ENCODE results near the gene BID. TPM values are rescaled to one million over a fixed set of nuclear protein-coding genes. Genes with fewer than 3 reads are reported as not detected.
A peak's percentile ranks its signal among the peaks of the same experiment; 100 is the strongest.

BID gene
- total and polyA plus RNA-seq, 5 donors from 2014 or later, result 17.6 to 84.0 (median 64.3) TPM

DNA sequence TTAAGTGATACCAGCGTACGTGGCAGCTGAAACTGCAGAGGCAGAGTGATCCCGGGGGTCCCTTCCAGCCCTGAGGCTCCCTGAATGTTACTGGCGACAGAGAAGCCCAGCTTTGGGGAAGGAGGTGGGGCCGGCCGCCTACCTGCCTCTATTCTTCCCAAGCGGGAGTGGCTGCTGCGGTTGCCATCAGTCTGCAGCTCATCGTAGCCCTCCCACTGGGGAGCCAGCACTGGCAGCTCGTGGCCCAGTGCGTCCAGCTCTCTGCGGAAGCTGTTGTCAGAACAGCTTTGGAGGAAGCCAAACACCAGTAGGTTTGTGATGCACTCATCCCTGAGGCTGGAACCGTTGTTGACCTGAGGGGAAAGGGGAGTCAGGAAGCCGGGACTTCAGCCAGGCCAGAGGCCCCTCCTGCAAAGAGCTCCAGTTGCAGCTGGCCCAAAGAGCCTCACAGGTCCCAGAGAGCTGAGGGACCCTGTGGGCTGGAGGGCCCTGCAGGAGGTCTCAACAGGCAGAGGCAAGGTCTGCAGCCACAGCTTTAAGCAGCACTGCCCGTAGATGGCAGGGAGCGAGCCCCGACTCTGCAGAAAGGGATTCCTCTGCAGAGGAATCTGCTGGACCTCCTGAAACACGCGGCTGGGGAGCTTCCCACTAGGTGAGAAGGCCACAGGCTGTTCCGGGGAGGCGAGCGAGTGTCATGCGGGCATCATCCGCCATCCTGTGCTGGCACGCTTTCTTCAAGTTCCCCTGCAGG lies 30.4 kb downstream of the BID start:
- Mint-ChIP-seq H3K27me3 (no peaks in the 10 kb centered on the region), H3K4me1 (peaks cover 0 to 4% (median 4%) of the 10 kb centered on the region in 4 donors), H3K4me3 (no peak overlapping the region), H3K27ac (no peak overlapping the region), H3K36me3 (peaks cover 4% of the 10 kb centered on the region), H3K9me3 (peaks cover 0 to 1% (median 0%) of the 10 kb centered on the region in 7 donors)
- Histone ChIP-seq H3K9me3 (ENCODE audit: control insufficient read depth in 2 of 2, low read length in 2 of 2) (no peaks in the 10 kb centered on the region), H3K27ac (ENCODE audit: insufficient read depth, low read length, poor library complexity, severe bottlenecking) (no peak overlapping the region), H3K36me3 (ENCODE audit: control insufficient read depth, insufficient read depth, low read length) (peaks cover 15% of the 10 kb centered on the region), H3K27me3 (ENCODE audit: control insufficient read depth, insufficient read depth, low read length) (no peaks in the 10 kb centered on the region), H3K4me1 (ENCODE audit: control insufficient read depth, insufficient read depth, low read length, poor library complexity, severe bottlenecking) (no peaks in the 10 kb centered on the region), H3K4me3 (ENCODE audit: low read depth, low read length) (no peak overlapping the region)
- no peak for DNase-seq
- no peak for ATAC-seq (ENCODE audit: low read depth in 2 of 2)

GRCh38 chr22:17742527-17742902 lies 31.8 kb downstream of the BID start:
- Histone ChIP-seq H3K36me3 (ENCODE audit: control insufficient read depth, insufficient read depth, low read length) (peaks cover 28% of the 10 kb centered on the region), H3K4me3 (ENCODE audit: low read depth, low read length) (no peak overlapping the region), H3K27me3 (ENCODE audit: control insufficient read depth, insufficient read depth, low read length) (no peaks in the 10 kb centered on the region), H3K4me1 (ENCODE audit: control insufficient read depth, insufficient read depth, low read length, poor library complexity, severe bottlenecking) (no peaks in the 10 kb centered on the region), H3K9me3 (ENCODE audit: control insufficient read depth in 2 of 2, low read length in 2 of 2) (no peaks in the 10 kb centered on the region), H3K27ac (ENCODE audit: insufficient read depth, low read length, poor library complexity, severe bottlenecking) (peak overlapping the region; percentile 5)
- Mint-ChIP-seq H3K36me3 (peaks cover 8% of the 10 kb centered on the region), H3K27ac (no peak overlapping the region), H3K27me3 (no peaks in the 10 kb centered on the region), H3K4me1 (peaks cover 0 to 4% (median 4%) of the 10 kb centered on the region in 4 donors), H3K9me3 (peaks cover 0 to under 1% (median 0%) of the 10 kb centered on the region in 7 donors), H3K4me3 (no peak overlapping the region)
- peak; percentile 54 to 72 for ATAC-seq (ENCODE audit: low read depth in 2 of 2)
- DNase-seq, result peak; percentile 44 to 66 (median 49)

DNA sequence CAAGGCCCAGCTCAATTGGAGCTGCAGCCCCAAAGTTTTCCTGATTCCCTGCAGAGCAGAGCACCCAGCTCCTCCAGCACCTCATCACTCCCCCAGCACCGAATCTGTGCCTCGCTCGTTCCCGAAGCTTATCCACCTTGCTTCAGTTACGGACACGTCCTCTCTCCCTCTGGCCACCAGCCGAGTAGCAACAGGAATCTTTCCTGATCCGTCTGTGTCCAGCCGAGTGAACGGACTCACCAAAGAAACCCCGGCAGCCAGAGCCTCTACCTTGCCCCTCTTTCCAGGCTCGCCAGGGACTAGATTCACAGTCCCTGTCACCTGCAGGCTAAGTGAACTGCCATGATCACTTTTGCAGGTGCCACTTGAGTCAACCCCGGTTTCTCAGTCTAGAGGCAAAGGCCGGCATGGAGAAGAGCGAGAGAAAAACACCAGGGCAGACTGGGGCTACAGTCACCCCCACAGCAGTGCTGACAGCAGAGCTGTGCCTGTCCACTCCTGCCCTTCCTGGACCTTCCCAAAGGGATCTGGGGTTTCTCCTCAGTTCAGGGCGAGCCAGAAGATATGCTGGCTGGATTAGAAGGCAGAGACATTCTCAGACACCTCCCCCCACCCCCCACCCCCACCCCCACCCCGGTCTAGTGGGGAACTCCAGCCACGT lies 32.3 kb downstream of the BID start:
- H3K36me3 Mint-ChIP-seq, result peaks cover 8% of the 10 kb centered on the region
- peak overlapping the region in 1 of 3 donors; percentile 49 for H3K27ac Mint-ChIP-seq
- Histone ChIP-seq H3K4me3 (ENCODE audit: low read depth, low read length) (no peak overlapping the region), H3K27me3 (ENCODE audit: control insufficient read depth, insufficient read depth, low read length) (no peaks in the 10 kb centered on the region), H3K9me3 (ENCODE audit: control insufficient read depth in 2 of 2, low read length in 2 of 2) (no peaks in the 10 kb centered on the region), H3K4me1 (ENCODE audit: control insufficient read depth, insufficient read depth, low read length, poor library complexity, severe bottlenecking) (no peaks in the 10 kb centered on the region), H3K36me3 (ENCODE audit: control insufficient read depth, insufficient read depth, low read length) (peaks cover 32% of the 10 kb centered on the region), H3K27ac (ENCODE audit: insufficient read depth, low read length, poor library complexity, severe bottlenecking) (no peak overlapping the region)
- no peak for ATAC-seq (ENCODE audit: low read depth in 2 of 2)
- H3K4me1 Mint-ChIP-seq, result peaks cover 0 to 4% (median 4%) of the 10 kb centered on the region in 4 donors
- peak overlapping the region in 1 of 4 donors; percentile 51 for H3K4me3 Mint-ChIP-seq
- H3K9me3 Mint-ChIP-seq, result no peaks in the 10 kb centered on the region
- DNase-seq, result no peak
- no peaks in the 10 kb centered on the region for H3K27me3 Mint-ChIP-seq

DNA sequence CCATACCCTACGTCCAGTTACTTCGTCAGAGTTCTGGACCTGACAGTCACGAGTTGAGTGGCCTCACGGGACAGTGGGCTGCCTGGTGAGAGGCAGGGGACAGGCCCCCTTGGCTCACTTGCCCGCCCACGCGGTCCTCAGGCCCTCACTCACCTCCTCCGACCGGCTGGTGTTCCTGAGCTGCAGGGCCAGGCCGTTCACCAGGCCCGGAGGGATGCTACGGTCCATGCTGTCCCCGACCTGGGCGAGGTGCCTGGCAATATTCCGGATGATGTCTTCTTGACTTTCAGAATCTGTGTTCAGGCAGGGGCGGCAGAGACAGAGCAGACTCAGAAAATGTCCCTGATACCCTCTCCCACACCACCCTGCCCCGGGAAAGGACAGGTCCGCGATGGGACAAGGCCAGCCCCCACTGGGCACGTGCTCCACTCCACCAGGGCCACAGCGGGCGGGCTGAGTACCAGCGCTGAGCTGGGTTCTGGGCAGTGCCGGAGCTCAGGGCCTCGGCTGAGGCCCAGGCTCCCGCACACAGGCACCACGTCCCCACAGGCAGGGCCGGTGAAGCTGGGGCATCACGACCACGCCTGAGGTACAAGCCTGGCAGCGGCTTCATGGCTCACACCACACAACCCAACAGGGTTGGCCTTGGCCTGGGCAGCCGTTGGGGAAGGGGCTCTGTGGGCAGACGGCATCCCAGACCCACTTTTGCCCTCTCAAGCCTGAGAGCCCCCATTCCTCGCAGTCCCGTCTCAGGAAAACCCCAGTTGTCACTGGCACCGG lies 34.9 kb downstream of the BID start:
- Mint-ChIP-seq H3K27ac (no peak overlapping the region), H3K4me3 (no peak overlapping the region), H3K9me3 (no peaks in the 10 kb centered on the region), H3K36me3 (peaks cover 11% of the 10 kb centered on the region), H3K27me3 (no peaks in the 10 kb centered on the region), H3K4me1 (peaks cover 0 to 6% (median 2%) of the 10 kb centered on the region in 4 donors)
- peaks cover 49% of the 10 kb centered on the region for H3K36me3 ChIP-seq (ENCODE audit: control insufficient read depth, insufficient read depth, low read length)
- H3K9me3 ChIP-seq (ENCODE audit: control insufficient read depth in 2 of 2, low read length in 2 of 2), result no peaks in the 10 kb centered on the region
- H3K27me3 ChIP-seq (ENCODE audit: control insufficient read depth, insufficient read depth, low read length), result no peaks in the 10 kb centered on the region
- no peak overlapping the region for H3K4me3 ChIP-seq (ENCODE audit: low read depth, low read length)
- H3K4me1 ChIP-seq (ENCODE audit: control insufficient read depth, insufficient read depth, low read length, poor library complexity, severe bottlenecking), result peaks cover under 1% of the 10 kb centered on the region
- DNase-seq, result no peak
- ATAC-seq (ENCODE audit: low read depth in 2 of 2), result no peak
- H3K27ac ChIP-seq (ENCODE audit: insufficient read depth, low read length, poor library complexity, severe bottlenecking), result no peak overlapping the region

GRCh38 chr22:17738386-17739128 lies 35.7 kb downstream of the BID start:
- no peak for ATAC-seq (ENCODE audit: low read depth in 2 of 2)
- H3K36me3 ChIP-seq (ENCODE audit: control insufficient read depth, insufficient read depth, low read length), result peaks cover 53% of the 10 kb centered on the region
- Mint-ChIP-seq H3K4me1 (peaks cover 0 to 14% (median 4%) of the 10 kb centered on the region in 4 donors), H3K4me3 (no peak overlapping the region), H3K27ac (no peak overlapping the region), H3K36me3 (peaks cover 16% of the 10 kb centered on the region), H3K27me3 (no peaks in the 10 kb centered on the region), H3K9me3 (no peaks in the 10 kb centered on the region)
- H3K4me3 ChIP-seq (ENCODE audit: low read depth, low read length), result no peak overlapping the region
- no peak overlapping the region for H3K27ac ChIP-seq (ENCODE audit: insufficient read depth, low read length, poor library complexity, severe bottlenecking)
- no peaks in the 10 kb centered on the region for H3K9me3 ChIP-seq (ENCODE audit: control insufficient read depth in 2 of 2, low read length in 2 of 2)
- H3K27me3 ChIP-seq (ENCODE audit: control insufficient read depth, insufficient read depth, low read length), result no peaks in the 10 kb centered on the region
- DNase-seq, result no peak
- peaks cover 5% of the 10 kb centered on the region for H3K4me1 ChIP-seq (ENCODE audit: control insufficient read depth, insufficient read depth, low read length, poor library complexity, severe bottlenecking)

GRCh38 chr22:17734187-17734586 lies 40.1 kb downstream of the BID start:
- no peaks in the 10 kb centered on the region for H3K27me3 Mint-ChIP-seq
- H3K36me3 Mint-ChIP-seq, result peaks cover 30% of the 10 kb centered on the region
- Histone ChIP-seq H3K9me3 (ENCODE audit: control insufficient read depth in 2 of 2, low read length in 2 of 2) (no peaks in the 10 kb centered on the region), H3K27me3 (ENCODE audit: control insufficient read depth, insufficient read depth, low read length) (no peaks in the 10 kb centered on the region), H3K27ac (ENCODE audit: insufficient read depth, low read length, poor library complexity, severe bottlenecking) (no peak overlapping the region), H3K36me3 (ENCODE audit: control insufficient read depth, insufficient read depth, low read length) (peaks cover 77% of the 10 kb centered on the region), H3K4me3 (ENCODE audit: low read depth, low read length) (no peak overlapping the region), H3K4me1 (ENCODE audit: control insufficient read depth, insufficient read depth, low read length, poor library complexity, severe bottlenecking) (peaks cover 5% of the 10 kb centered on the region)
- DNase-seq (peak in 1 of 3 donors; percentile 58), ATAC-seq (ENCODE audit: low read depth in 2 of 2) (peak in 1 of 2 donors; percentile 59)
- H3K27ac Mint-ChIP-seq, result peak overlapping the region; percentile 53 to 92 (median 87)
- H3K4me3 Mint-ChIP-seq, result no peak overlapping the region
- H3K9me3 Mint-ChIP-seq, result no peaks in the 10 kb centered on the region
- H3K4me1 Mint-ChIP-seq, result peaks cover 0 to 11% (median 5%) of the 10 kb centered on the region in 4 donors

DNA sequence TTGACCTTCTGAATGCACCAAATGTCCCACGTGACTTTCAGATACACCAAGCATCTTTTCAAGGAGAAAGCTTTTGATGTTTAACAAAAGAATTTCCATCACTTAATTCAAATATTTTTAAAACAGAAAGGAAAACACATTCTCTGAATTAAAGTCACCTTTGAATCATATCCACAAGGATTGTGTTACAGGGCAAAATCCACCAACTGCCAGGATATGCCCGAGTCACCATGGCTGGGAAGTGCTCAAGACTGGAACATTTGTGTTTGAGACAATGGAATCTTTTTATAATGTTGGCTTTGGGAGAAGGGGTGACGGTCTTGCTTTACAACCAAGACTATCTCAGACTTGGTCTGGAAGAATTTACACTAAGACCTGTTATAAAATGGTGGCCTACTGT lies 40.8 kb downstream of the BID start:
- H3K27ac Mint-ChIP-seq, result peak overlapping the region in 2 of 3 donors; percentile 87 to 92
- H3K36me3 ChIP-seq (ENCODE audit: control insufficient read depth, insufficient read depth, low read length), result peaks cover 71% of the 10 kb centered on the region
- no peak overlapping the region for H3K27ac ChIP-seq (ENCODE audit: insufficient read depth, low read length, poor library complexity, severe bottlenecking)
- H3K27me3 Mint-ChIP-seq, result no peaks in the 10 kb centered on the region
- no peaks in the 10 kb centered on the region for H3K9me3 Mint-ChIP-seq
- H3K4me1 Mint-ChIP-seq, result peaks cover 0 to 11% (median 5%) of the 10 kb centered on the region in 4 donors
- H3K27me3 ChIP-seq (ENCODE audit: control insufficient read depth, insufficient read depth, low read length), result no peaks in the 10 kb centered on the region
- DNase-seq (no peak), ATAC-seq (ENCODE audit: low read depth in 2 of 2) (no peak)
- H3K4me3 Mint-ChIP-seq, result no peak overlapping the region
- peaks cover 33% of the 10 kb centered on the region for H3K36me3 Mint-ChIP-seq
- no peaks in the 10 kb centered on the region for H3K9me3 ChIP-seq (ENCODE audit: control insufficient read depth in 2 of 2, low read length in 2 of 2)
- no peak overlapping the region for H3K4me3 ChIP-seq (ENCODE audit: low read depth, low read length)
- H3K4me1 ChIP-seq (ENCODE audit: control insufficient read depth, insufficient read depth, low read length, poor library complexity, severe bottlenecking), result peaks cover 5% of the 10 kb centered on the region

Measured in CD4-positive, CD25-positive, alpha-beta regulatory T cell (primary cell).